ENCODE data around the gene HOXD9. TPM values are rescaled to one million over a fixed set of nuclear protein-coding genes. Genes with fewer than 3 reads are reported as not detected.

Gene HOXD9
- total RNA-seq, 2 experiments from 2014 or later: not detected

GRCh38 chr2:176120364-176121189, 1.9 kb upstream of the HOXD9 start:
- ChIA-PET CTCF (interaction anchor here (0.9 to 1.5 kb wide), 2 partner anchors 12 to 1028 kb away, joined by 3 to 5 read pairs; no protein-coding TSS in a partner anchor), POLR2A (interaction anchor here (2.6 kb wide), 1 partner anchor 10 kb away, joined by 8 read pairs; no protein-coding TSS in a partner anchor)
- peaks cover 92 to 98% of the 10 kb centered on the region in 2 experiments for H3K27me3 ChIP-seq (ENCODE audit: control insufficient read depth in 1 of 2, insufficient read depth in 2 of 2, low read length in 2 of 2)
- peaks cover 14% of the 10 kb centered on the region for H3K4me1 Mint-ChIP-seq (ENCODE audit: low read depth)
- H3K27ac Mint-ChIP-seq: no peak overlapping the region
- H3K9me3 ChIP-seq (ENCODE audit: control insufficient read depth in 1 of 2, insufficient read depth in 1 of 2, low read length in 2 of 2): peaks cover 0 to 68% of the 10 kb centered on the region in 2 experiments
- peaks cover 93% of the 10 kb centered on the region for H3K27me3 Mint-ChIP-seq
- TF ChIP-seq CTCF (IDR thresholded peaks at IDR 0.05): no peak
- no peaks in the 10 kb centered on the region for H3K36me3 ChIP-seq (ENCODE audit: insufficient read depth, low read length)
- H3K4me3 ChIP-seq (ENCODE audit: low read length): no peak overlapping the region
- DNase-seq (no peak), ATAC-seq (ENCODE audit: poor library complexity) (no peak)
- intact Hi-C loops (cut with DNase I, micrococcal nuclease): loop anchor here in 1 of 2 experiments (10.0 kb wide), 1 partner anchor 54 kb away; no protein-coding TSS in a partner anchor
- H3K4me3 Mint-ChIP-seq: peak overlapping the region; percentile 34
- no peaks in the 10 kb centered on the region for H3K9me3 Mint-ChIP-seq
- no peak overlapping the region for H3K27ac ChIP-seq (ENCODE audit: low read depth in 1 of 2, low read length in 2 of 2)
- H3K36me3 Mint-ChIP-seq (ENCODE audit: low read depth): peaks cover 10% of the 10 kb centered on the region
- H3K4me1 ChIP-seq (ENCODE audit: insufficient read depth, low read length): peaks cover 26% of the 10 kb centered on the region

GRCh38 chr2:176121190-176122051, 1.1 kb upstream of the HOXD9 start:
- intact Hi-C loops (cut with DNase I, micrococcal nuclease): loop anchor here in 1 of 2 experiments (10.0 kb wide), 1 partner anchor 53 kb away; no protein-coding TSS in a partner anchor
- ATAC-seq (ENCODE audit: poor library complexity): no peak

More at GRCh38 chr2:176121190-176122051, 1.1 kb upstream of the HOXD9 start:
- TF ChIP-seq CTCF (IDR thresholded peaks at IDR 0.05): no peak
- DNase-seq: no peak
- Mint-ChIP-seq H3K4me3 (no peak overlapping the region), H3K4me1 (ENCODE audit: low read depth) (peaks cover 14% of the 10 kb centered on the region), H3K36me3 (ENCODE audit: low read depth) (peaks cover 10% of the 10 kb centered on the region), H3K9me3 (no peaks in the 10 kb centered on the region), H3K27ac (no peak overlapping the region), H3K27me3 (peaks cover 93% of the 10 kb centered on the region)
- Histone ChIP-seq H3K27me3 (ENCODE audit: control insufficient read depth in 1 of 2, insufficient read depth in 2 of 2, low read length in 2 of 2) (peaks cover 90 to 98% of the 10 kb centered on the region in 2 experiments), H3K4me1 (ENCODE audit: insufficient read depth, low read length) (peaks cover 26% of the 10 kb centered on the region), H3K9me3 (ENCODE audit: control insufficient read depth in 1 of 2, insufficient read depth in 1 of 2, low read length in 2 of 2) (peaks cover 0 to 61% of the 10 kb centered on the region in 2 experiments), H3K4me3 (ENCODE audit: low read length) (no peak overlapping the region), H3K27ac (ENCODE audit: low read depth in 1 of 2, low read length in 2 of 2) (no peak overlapping the region), H3K36me3 (ENCODE audit: insufficient read depth, low read length) (no peaks in the 10 kb centered on the region)
- ChIA-PET CTCF (interaction anchor here (1.5 kb wide), 1 partner anchor 1027 kb away, joined by 3 read pairs; no protein-coding TSS in a partner anchor), POLR2A (interaction anchor here (1.2 to 2.6 kb wide), 2 partner anchors 11 kb away, joined by 3 to 8 read pairs; no protein-coding TSS in a partner anchor)

Measured in CD4-positive, alpha-beta T cell (primary cell).